Activated CD8-positive, alpha-beta memory T cell treated with anti-CD3 and anti-CD28 coated beads for 36 hours (primary cell): ENCODE measurements around the gene ZNF268. TPM values are rescaled to one million over a fixed set of nuclear protein-coding genes. Genes with fewer than 3 reads are reported as not detected.

ENCODE experiments used
- CTCF ChIA-PET: fragments of 350-600 bp; sonication (Branson Sonifier 250); formaldehyde crosslinking; loops from one replicate; lab custom pipeline; 2021; ENCODE audit warnings: antibody characterized with exemption; lab: Charles Lee
- POLR2A ChIA-PET: fragments of 350-600 bp; sonication (Branson Sonifier 250); formaldehyde crosslinking; loops from one replicate; lab custom pipeline; 2021; ENCODE audit warnings: antibody characterized with exemption; lab: Charles Lee
- total RNA-seq, 2 experiments: library from RNA; stranded (reverse); gene quantifications; one replicate each; pipeline ENCODE4 v1.2.3, GENCODE V29; 2021

ZNF268 gene
- total RNA-seq, result 10 to 100 TPM; 18.6 to 19.6 TPM

GRCh38 chr12:133181238-133181959, at the start of gene ZNF268:
ZNF268 (plus strand) TSS chr12:133181495; CDS start chr12:133181998, 503 bp downstream.
- ChIA-PET CTCF (interaction anchor here (0.9 to 1.9 kb wide), 4 partner anchors 11 to 194 kb away, joined by 3 to 7 read pairs (median 4); partner anchors contain the start of gene ZNF26), POLR2A (interaction anchor here (0.8 to 1.7 kb wide), 2 partner anchors 51 to 144 kb away, joined by 4 to 7 read pairs; partner anchors contain the start of genes ZNF10, ZNF84 and ZNF891)

GRCh38 chr12:133135747-133136146, 45.5 kb upstream of the ZNF268 start:
- ChIA-PET POLR2A (no interaction called here), CTCF (no interaction called here)

GRCh38 chr12:133145981-133146380, 35.3 kb upstream of the ZNF268 start:
- ChIA-PET POLR2A (no interaction called here), CTCF (no interaction called here)

- CTCF ChIA-PET, result no interaction called here
- POLR2A ChIA-PET, result no interaction called here
Observed at GRCh38 chr12:133156125-133156690, 25.1 kb upstream of the ZNF268 start.

- ChIA-PET CTCF (no interaction called here), POLR2A (no interaction called here)
Observed at GRCh38 chr12:133165776-133166175, 15.5 kb upstream of the ZNF268 start.

- POLR2A ChIA-PET, result no interaction called here
Observed at GRCh38 chr12:133172491-133172890, 8.8 kb upstream of the ZNF268 start.

GRCh38 chr12:133174901-133175300, 6.4 kb upstream of the ZNF268 start:
- POLR2A ChIA-PET, result no interaction called here

More at GRCh38 chr12:133172491-133172890, 8.8 kb upstream of the ZNF268 start:
- CTCF ChIA-PET, result no interaction called here

GRCh38 chr12:133180669-133181068, 626 bp upstream of the ZNF268 start:
- CTCF ChIA-PET, result interaction anchor here (0.9 to 1.9 kb wide), 3 partner anchors 12 to 194 kb away, joined by 3 to 7 read pairs (median 4); partner anchors contain the start of gene ZNF26
- POLR2A ChIA-PET, result interaction anchor here (0.8 to 1.7 kb wide), 2 partner anchors 51 to 143 kb away, joined by 4 to 7 read pairs; partner anchors contain the start of genes ZNF10, ZNF84 and ZNF891

More at GRCh38 chr12:133174901-133175300, 6.4 kb upstream of the ZNF268 start:
- CTCF ChIA-PET, result no interaction called here

GRCh38 chr12:133190176-133190575, 8.9 kb downstream of the ZNF268 start:
- CTCF ChIA-PET, result no interaction called here

GRCh38 chr12:133192847-133193246, 11.6 kb downstream of the ZNF268 start:
- POLR2A ChIA-PET, result no interaction called here

More at GRCh38 chr12:133190176-133190575, 8.9 kb downstream of the ZNF268 start:
- POLR2A ChIA-PET, result no interaction called here

GRCh38 chr12:133201888-133202287, 20.6 kb downstream of the ZNF268 start:
- ChIA-PET CTCF (no interaction called here), POLR2A (no interaction called here)

More at GRCh38 chr12:133192847-133193246, 11.6 kb downstream of the ZNF268 start:
- CTCF ChIA-PET, result interaction anchor here (1.4 kb wide), 1 partner anchor 12 kb away, joined by 4 read pairs; the partner anchor contains the start of gene ZNF268

GRCh38 chr12:133202493-133203343, 21.4 kb downstream of the ZNF268 start:
- POLR2A ChIA-PET, result no interaction called here
- CTCF ChIA-PET, result no interaction called here

GRCh38 chr12:133203344-133204263, 22.3 kb downstream of the ZNF268 start:
- ChIA-PET POLR2A (no interaction called here), CTCF (no interaction called here)

- POLR2A ChIA-PET, result no interaction called here
- CTCF ChIA-PET, result no interaction called here
Observed at GRCh38 chr12:133204264-133204603, 22.9 kb downstream of the ZNF268 start.

GRCh38 chr12:133206390-133206789, 25.1 kb downstream of the ZNF268 start:
- POLR2A ChIA-PET, result interaction anchor here (0.8 kb wide), 1 partner anchor 215 kb away, joined by 3 read pairs; no protein-coding TSS in a partner anchor
- CTCF ChIA-PET, result no interaction called here

- ChIA-PET POLR2A (no interaction called here), CTCF (no interaction called here)
Observed at GRCh38 chr12:133215724-133216123, 34.4 kb downstream of the ZNF268 start.

GRCh38 chr12:133217219-133217618, 35.9 kb downstream of the ZNF268 start:
- ChIA-PET POLR2A (no interaction called here), CTCF (no interaction called here)

GRCh38 chr12:133220521-133220920, 39.2 kb downstream of the ZNF268 start:
- ChIA-PET CTCF (no interaction called here), POLR2A (no interaction called here)

- ChIA-PET CTCF (no interaction called here), POLR2A (no interaction called here)
Observed at GRCh38 chr12:133221241-133221640, 39.9 kb downstream of the ZNF268 start.
